ENCODE measurements around the gene PPFIA1. TPM values are rescaled to one million over a fixed set of nuclear protein-coding genes. Genes with fewer than 3 reads are reported as not detected.

The PPFIA1 gene
- total RNA-seq, 1 donor from 2014 or later, result 45.3 TPM

GRCh38 chr11:70233962-70234361, 36.5 kb upstream of the PPFIA1 start:
- no peak overlapping the region for H3K27ac ChIP-seq (replicated peaks)
- intact Hi-C loops (cut with micrococcal nuclease), result no loop called here
- no peak for DNase-seq
- no peaks in the 10 kb centered on the region for H3K27me3 ChIP-seq (ENCODE audit: low read depth)
- peaks cover 14% of the 10 kb centered on the region for H3K4me1 ChIP-seq
- no peaks in the 10 kb centered on the region for H3K9me3 ChIP-seq (replicated peaks)
- TF ChIP-seq, protein P1, sequence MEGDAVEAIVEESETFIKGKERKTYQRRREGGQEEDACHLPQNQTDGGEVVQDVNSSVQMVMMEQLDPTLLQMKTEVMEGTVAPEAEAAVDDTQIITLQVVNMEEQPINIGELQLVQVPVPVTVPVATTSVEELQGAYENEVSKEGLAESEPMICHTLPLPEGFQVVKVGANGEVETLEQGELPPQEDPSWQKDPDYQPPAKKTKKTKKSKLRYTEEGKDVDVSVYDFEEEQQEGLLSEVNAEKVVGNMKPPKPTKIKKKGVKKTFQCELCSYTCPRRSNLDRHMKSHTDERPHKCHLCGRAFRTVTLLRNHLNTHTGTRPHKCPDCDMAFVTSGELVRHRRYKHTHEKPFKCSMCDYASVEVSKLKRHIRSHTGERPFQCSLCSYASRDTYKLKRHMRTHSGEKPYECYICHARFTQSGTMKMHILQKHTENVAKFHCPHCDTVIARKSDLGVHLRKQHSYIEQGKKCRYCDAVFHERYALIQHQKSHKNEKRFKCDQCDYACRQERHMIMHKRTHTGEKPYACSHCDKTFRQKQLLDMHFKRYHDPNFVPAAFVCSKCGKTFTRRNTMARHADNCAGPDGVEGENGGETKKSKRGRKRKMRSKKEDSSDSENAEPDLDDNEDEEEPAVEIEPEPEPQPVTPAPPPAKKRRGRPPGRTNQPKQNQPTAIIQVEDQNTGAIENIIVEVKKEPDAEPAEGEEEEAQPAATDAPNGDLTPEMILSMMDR (IDR thresholded peaks at IDR 0.05; ENCODE audit: borderline replicate concordance), result no peak
- no peak overlapping the region for H3K4me3 ChIP-seq
- no peaks in the 10 kb centered on the region for H3K36me3 ChIP-seq

- Histone ChIP-seq H3K27ac (replicated peaks) (no peak overlapping the region), H3K4me3 (no peak overlapping the region), H3K9me3 (replicated peaks) (no peaks in the 10 kb centered on the region), H3K4me1 (no peaks in the 10 kb centered on the region), H3K27me3 (ENCODE audit: low read depth) (peaks cover 31% of the 10 kb centered on the region), H3K36me3 (no peaks in the 10 kb centered on the region)
- DNase-seq, result no peak
- intact Hi-C loops (cut with micrococcal nuclease), result no loop called here
- TF ChIP-seq, protein P1 (IDR thresholded peaks at IDR 0.05; ENCODE audit: borderline replicate concordance), result no peak
Observed at GRCh38 chr11:70240337-70240736, 30.2 kb upstream of the PPFIA1 start.

DNA sequence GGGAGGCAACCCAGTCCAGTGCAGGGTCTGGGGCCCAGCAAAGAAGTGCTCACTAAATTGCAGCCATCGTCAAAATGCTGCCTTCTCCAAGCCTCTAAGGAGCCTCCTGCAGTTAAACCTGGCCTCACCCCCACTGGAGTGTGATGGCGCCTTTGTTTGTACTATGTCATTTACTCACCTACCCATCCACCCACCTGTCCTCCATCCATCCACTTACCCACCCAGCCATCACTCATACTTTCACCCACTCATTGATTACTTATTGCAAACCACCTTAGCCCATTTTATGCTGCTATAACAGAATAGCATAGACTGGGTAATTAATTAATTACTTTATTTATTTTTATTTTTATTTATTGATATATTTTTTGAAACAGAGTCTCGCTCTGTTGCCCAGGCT, 28.8 kb upstream of the PPFIA1 start:
- TF ChIP-seq, protein P1 (IDR thresholded peaks at IDR 0.05; ENCODE audit: borderline replicate concordance), result no peak
- H3K27me3 ChIP-seq (ENCODE audit: low read depth), result peaks cover 31% of the 10 kb centered on the region
- H3K27ac ChIP-seq (replicated peaks), result no peak overlapping the region
- no peaks in the 10 kb centered on the region for H3K36me3 ChIP-seq
- no peaks in the 10 kb centered on the region for H3K9me3 ChIP-seq (replicated peaks)
- no peak for DNase-seq
- H3K4me3 ChIP-seq, result no peak overlapping the region
- intact Hi-C loops (cut with micrococcal nuclease), result no loop called here
- H3K4me1 ChIP-seq, result no peaks in the 10 kb centered on the region

- Histone ChIP-seq H3K27me3 (ENCODE audit: low read depth) (peaks cover 31% of the 10 kb centered on the region), H3K36me3 (no peaks in the 10 kb centered on the region), H3K4me1 (no peaks in the 10 kb centered on the region), H3K27ac (replicated peaks) (no peak overlapping the region), H3K9me3 (replicated peaks) (no peaks in the 10 kb centered on the region), H3K4me3 (no peak overlapping the region)
- intact Hi-C loops (cut with micrococcal nuclease), result no loop called here
- DNase-seq, result no peak
- TF ChIP-seq, protein P1 (IDR thresholded peaks at IDR 0.05; ENCODE audit: borderline replicate concordance), result no peak
Observed at GRCh38 chr11:70242885-70243284, 27.6 kb upstream of the PPFIA1 start.

DNA sequence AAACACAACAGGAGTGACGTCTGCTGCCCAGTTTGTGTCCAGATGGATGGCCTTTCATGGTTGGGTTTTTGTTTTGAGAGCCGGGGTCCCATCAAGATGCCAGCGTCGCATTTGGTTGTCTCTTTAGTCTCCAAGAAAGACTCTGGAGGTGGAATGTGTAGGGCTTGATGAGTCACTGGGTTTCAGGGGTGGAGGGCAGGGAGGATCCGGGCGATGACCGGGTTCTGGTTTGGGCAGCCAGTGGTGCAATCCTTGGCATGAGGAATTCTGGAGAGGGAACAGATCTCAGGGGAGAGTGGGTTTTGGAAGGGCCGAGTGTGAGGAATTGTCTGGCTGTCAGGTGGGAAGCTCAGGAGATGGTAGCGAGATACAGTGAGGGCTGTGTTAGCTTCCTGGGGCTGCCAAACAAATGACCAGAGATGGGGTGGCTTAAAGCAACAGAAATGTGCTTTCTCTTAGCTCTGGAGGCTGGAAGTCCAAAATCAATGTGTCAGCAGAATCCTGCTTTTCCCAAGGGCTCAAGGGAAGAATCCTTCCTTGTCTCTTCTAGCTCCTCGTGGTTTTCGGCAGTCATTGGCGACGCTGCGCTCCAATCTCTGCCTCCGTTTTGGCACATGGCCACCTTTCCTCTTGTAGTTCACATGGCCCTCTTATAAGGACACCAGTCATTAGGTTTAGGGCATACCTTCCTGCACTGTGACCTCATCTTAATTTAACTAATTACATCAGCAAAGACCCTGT, 26.4 kb upstream of the PPFIA1 start:
- TF ChIP-seq, protein P1 (IDR thresholded peaks at IDR 0.05; ENCODE audit: borderline replicate concordance), result no peak
- no peak overlapping the region for H3K4me3 ChIP-seq
- no peak for DNase-seq
- intact Hi-C loops (cut with micrococcal nuclease), result no loop called here
- peaks cover 31% of the 10 kb centered on the region for H3K27me3 ChIP-seq (ENCODE audit: low read depth)
- no peak overlapping the region for H3K27ac ChIP-seq (replicated peaks)
- no peaks in the 10 kb centered on the region for H3K36me3 ChIP-seq
- no peaks in the 10 kb centered on the region for H3K9me3 ChIP-seq (replicated peaks)
- no peaks in the 10 kb centered on the region for H3K4me1 ChIP-seq
